22Rv1 (cell line): ENCODE measurements around the gene PARD3B.

Source experiments
- H3K27ac ChIP-seq: fragments of 450-650 bp; 2 replicates; pipeline ENCODE4 v1.5.1; 2017
- ZFX ChIP-seq: fragments of 450-650 bp; IDR thresholded peaks from 2 replicates; pipeline ENCODE4 v1.6.1; 2017; ENCODE audit warnings: antibody characterized with exemption, borderline replicate concordance
- TF ChIP-seq, protein P1 (sequence below): fragments of 450-650 bp; IDR thresholded peaks from 2 replicates; pipeline ENCODE4 v1.5.1; 2017; ENCODE audit warnings: mild to moderate bottlenecking

PARD3B gene

GRCh38 chr2:205471776-205472175, 926.5 kb downstream of the PARD3B start:
- no peak overlapping the region for H3K27ac ChIP-seq
- TF ChIP-seq, protein P1, sequence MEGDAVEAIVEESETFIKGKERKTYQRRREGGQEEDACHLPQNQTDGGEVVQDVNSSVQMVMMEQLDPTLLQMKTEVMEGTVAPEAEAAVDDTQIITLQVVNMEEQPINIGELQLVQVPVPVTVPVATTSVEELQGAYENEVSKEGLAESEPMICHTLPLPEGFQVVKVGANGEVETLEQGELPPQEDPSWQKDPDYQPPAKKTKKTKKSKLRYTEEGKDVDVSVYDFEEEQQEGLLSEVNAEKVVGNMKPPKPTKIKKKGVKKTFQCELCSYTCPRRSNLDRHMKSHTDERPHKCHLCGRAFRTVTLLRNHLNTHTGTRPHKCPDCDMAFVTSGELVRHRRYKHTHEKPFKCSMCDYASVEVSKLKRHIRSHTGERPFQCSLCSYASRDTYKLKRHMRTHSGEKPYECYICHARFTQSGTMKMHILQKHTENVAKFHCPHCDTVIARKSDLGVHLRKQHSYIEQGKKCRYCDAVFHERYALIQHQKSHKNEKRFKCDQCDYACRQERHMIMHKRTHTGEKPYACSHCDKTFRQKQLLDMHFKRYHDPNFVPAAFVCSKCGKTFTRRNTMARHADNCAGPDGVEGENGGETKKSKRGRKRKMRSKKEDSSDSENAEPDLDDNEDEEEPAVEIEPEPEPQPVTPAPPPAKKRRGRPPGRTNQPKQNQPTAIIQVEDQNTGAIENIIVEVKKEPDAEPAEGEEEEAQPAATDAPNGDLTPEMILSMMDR, result no peak
- TF ChIP-seq ZFX, result no peak

- no peak for TF ChIP-seq ZFX
- TF ChIP-seq, protein P1, result no peak
- no peak overlapping the region for H3K27ac ChIP-seq
Observed at GRCh38 chr2:205473791-205474190, 928.5 kb downstream of the PARD3B start.

- no peak overlapping the region for H3K27ac ChIP-seq
- TF ChIP-seq, protein P1, result no peak
- TF ChIP-seq ZFX, result no peak
Observed at GRCh38 chr2:205474741-205475415, 929.6 kb downstream of the PARD3B start.

GRCh38 chr2:205475416-205475768, 930.1 kb downstream of the PARD3B start:
- TF ChIP-seq ZFX, result no peak
- TF ChIP-seq, protein P1, result no peak
- H3K27ac ChIP-seq, result no peak overlapping the region

- TF ChIP-seq, protein P1, result no peak
- TF ChIP-seq ZFX, result no peak
- no peak overlapping the region for H3K27ac ChIP-seq
Observed at GRCh38 chr2:205477016-205477705, 931.9 kb downstream of the PARD3B start.

GRCh38 chr2:205481861-205482260, 936.6 kb downstream of the PARD3B start:
- H3K27ac ChIP-seq, result no peak overlapping the region
- TF ChIP-seq, protein P1, result no peak
- TF ChIP-seq ZFX, result no peak

DNA sequence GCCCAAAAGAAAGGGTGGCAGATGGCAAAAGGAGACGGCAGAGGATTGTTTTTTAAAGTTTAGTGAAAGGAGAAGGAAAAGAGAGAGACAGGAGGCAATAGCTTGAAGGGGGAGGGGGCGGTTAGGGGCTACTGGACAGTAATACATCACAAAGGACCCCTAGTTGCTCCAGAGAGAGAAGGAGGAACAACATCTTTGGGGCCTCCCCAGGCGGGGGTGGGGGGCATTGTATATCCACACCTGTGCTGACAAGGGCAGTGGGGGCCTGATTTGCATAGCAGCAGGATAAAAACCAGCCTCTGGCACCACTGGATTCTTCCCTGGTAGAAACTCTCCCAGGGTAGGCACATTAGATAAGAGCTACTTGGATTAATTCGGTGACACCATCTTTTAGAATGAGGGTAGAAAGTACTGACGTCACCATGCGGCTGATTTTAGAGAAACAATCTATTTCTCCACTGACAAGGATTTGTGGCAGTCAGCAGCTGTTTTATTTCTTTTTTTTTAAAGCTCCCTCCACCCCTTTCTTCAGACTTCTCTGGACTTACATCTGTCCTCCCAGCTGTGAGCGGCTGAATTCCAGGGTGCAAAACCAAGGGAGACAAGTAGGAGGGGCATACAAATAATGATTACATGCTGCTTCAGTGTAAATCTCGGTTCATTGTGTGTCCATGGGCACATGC, 937.3 kb downstream of the PARD3B start:
- TF ChIP-seq, protein P1, result no peak
- no peak for TF ChIP-seq ZFX
- no peak overlapping the region for H3K27ac ChIP-seq
